Esophagus muscularis mucosa (tissue), 4 donors: ENCODE data around the gene ADD3. TPM values are rescaled to one million over a fixed set of nuclear protein-coding genes. Genes with fewer than 3 reads are reported as not detected.

Experiments
- DNase-seq: peaks from one replicate; pipeline ENCODE4 v3.0.0-alpha.2; 2017; ENCODE audit errors: extremely low spot score
- H3K27ac ChIP-seq, 4 donors: fragments of 200-600 bp; sonication (generic); replicated peaks in 1 of 4; 1 replicate in 3 of 4; 2 replicates in 1 of 4; pipeline ENCODE4 v1.5.1; 2016 to 2019; ENCODE audit warnings: mild to moderate bottlenecking in 1 of 4
- H3K27me3 ChIP-seq, 4 donors: fragments of 200-600 bp; sonication (generic); one replicate each; pipeline versions ENCODE4 v1.5.1 to v1.6.0; 2016 to 2019
- H3K36me3 ChIP-seq, 4 donors: fragments of 200-600 bp; sonication (generic); one replicate each; pipeline ENCODE4 v1.5.1; 2016 to 2019
- H3K4me1 ChIP-seq, 4 donors: fragments of 200-600 bp; sonication (generic); one replicate each; pipeline ENCODE4 v1.5.1; 2016 to 2019
- H3K4me3 ChIP-seq, 4 donors: fragments of 200-600 bp; sonication (generic); 1 replicate in 2 of 4; 2 replicates in 2 of 4; pipeline ENCODE4 v1.5.1; 2016 to 2019; ENCODE audit warnings: mild to moderate bottlenecking in 4 of 4, moderate library complexity in 1 of 4
- H3K9me3 ChIP-seq, 4 donors: fragments of 200-600 bp; sonication (generic); 1 replicate in 3 of 4; 2 replicates in 1 of 4; pipeline ENCODE4 v1.5.1; 2016 to 2019
- EP300 ChIP-seq: sonication (generic); formaldehyde crosslinking; IDR thresholded peaks from one replicate; pipeline ENCODE4 v1.6.1; 2017; ENCODE audit warnings: antibody characterized with exemption
- POLR2A ChIP-seq: fragments of 450-650 bp; IDR thresholded peaks from one replicate; pipeline ENCODE4 v1.6.1; 2017; ENCODE audit warnings: antibody characterized with exemption, moderate library complexity, mild to moderate bottlenecking, low read depth
- POLR2AphosphoS5 ChIP-seq, 2 donors: sonication (generic); formaldehyde crosslinking; IDR thresholded peaks; one replicate each; pipeline ENCODE4 v1.6.1; 2017; ENCODE audit warnings: antibody characterized with exemption in 2 of 2
- WGBS: methylation state at CpG from one replicate; pipeline ENCODE4 v1.1.5; 2018; 5-methylcytosine and 5-hydroxymethylcytosine counted together
- intact Hi-C: fragments of 100-400 bp; cut with DNase I; formaldehyde crosslinking; loops from one replicate; pipeline ENCODE4 v1.15.1; 2023
- total RNA-seq, 4 donors: library from RNA; depleted of rRNA; stranded (reverse); fragments of >200 nt; gene quantifications; one replicate each; pipeline versions ENCODE4 v1.1.0 to v1.2.1, GENCODE V29; 2016
- TF ChIP-seq, protein P1 (sequence below), 3 experiments: fragments of 200-600 bp in 2 of 3; fragments of 450-650 bp in 1 of 3; sonication (generic) in 2 of 3; IDR thresholded peaks; one replicate each; pipeline ENCODE4 v1.5.1; 2017 to 2019; ENCODE audit warnings: antibody characterized with exemption in 3 of 3, mild to moderate bottlenecking in 2 of 3, moderate library complexity in 1 of 3

Gene ADD3
- total RNA-seq, 4 donors from 2014 or later = 60.1 to 228 (median 99.2) TPM

DNA sequence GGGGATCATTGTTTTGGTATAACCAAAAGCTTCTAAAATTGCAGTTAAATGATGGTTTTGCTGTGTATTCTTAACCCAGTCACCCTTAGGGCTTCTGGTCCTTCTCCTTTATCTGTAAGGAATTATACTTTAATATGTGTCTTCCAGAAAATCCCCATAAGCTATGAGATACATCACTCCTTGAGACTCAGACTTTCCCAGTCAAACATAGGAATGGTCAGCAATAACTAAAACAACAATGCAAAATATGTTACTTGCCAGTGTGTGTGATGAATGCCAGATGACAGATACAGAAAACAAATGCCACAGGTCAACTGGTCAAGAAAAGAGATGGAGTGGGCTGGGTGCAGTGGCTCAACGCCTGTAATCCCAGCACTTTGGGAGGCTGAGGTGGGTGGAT, 10.1 kb downstream of the ADD3 start:
- intact Hi-C loops = loop anchor here (2.0 kb wide), 1 partner anchor 133 kb away; no protein-coding TSS in a partner anchor
- Histone ChIP-seq H3K27ac (no peak overlapping the region), H3K36me3 (no peaks in the 10 kb centered on the region), H3K4me3 (no peak overlapping the region), H3K4me1 (peaks cover 21 to 39% (median 23%) of the 10 kb centered on the region in 4 donors), H3K9me3 (no peaks in the 10 kb centered on the region), H3K27me3 (no peaks in the 10 kb centered on the region)
- 63% methylated on average over 1 of the region's 1 CpG for WGBS
- DNase-seq = no peak
- TF ChIP-seq, protein P1, sequence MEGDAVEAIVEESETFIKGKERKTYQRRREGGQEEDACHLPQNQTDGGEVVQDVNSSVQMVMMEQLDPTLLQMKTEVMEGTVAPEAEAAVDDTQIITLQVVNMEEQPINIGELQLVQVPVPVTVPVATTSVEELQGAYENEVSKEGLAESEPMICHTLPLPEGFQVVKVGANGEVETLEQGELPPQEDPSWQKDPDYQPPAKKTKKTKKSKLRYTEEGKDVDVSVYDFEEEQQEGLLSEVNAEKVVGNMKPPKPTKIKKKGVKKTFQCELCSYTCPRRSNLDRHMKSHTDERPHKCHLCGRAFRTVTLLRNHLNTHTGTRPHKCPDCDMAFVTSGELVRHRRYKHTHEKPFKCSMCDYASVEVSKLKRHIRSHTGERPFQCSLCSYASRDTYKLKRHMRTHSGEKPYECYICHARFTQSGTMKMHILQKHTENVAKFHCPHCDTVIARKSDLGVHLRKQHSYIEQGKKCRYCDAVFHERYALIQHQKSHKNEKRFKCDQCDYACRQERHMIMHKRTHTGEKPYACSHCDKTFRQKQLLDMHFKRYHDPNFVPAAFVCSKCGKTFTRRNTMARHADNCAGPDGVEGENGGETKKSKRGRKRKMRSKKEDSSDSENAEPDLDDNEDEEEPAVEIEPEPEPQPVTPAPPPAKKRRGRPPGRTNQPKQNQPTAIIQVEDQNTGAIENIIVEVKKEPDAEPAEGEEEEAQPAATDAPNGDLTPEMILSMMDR (IDR thresholded peaks at IDR 0.05) = no peak
- TF ChIP-seq EP300 (no peak), POLR2AphosphoS5 (IDR thresholded peaks at IDR 0.05) (no peak), POLR2A (no peak)

DNA sequence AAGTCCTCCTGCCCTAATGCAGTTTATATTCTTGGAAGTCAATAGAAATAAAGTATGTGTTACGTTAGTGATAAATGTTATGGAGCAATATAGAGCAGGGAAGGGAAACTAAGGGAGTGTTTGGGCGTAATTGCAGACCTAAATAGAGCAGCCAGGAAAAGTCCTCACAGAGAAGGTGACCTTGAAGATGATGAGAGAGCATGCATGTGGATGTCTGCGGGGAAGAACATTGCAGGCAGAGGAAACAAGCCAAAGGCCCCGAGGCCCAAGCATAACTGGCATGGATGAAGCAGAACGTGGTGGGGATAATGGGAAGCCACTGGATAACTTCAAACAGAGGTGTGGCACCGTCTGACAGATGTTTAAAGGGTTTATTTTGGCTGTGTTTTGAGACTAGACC, 12.5 kb downstream of the ADD3 start:
- intact Hi-C loops = no loop called here
- Histone ChIP-seq H3K4me1 (peaks cover 12 to 40% (median 16%) of the 10 kb centered on the region in 4 donors), H3K9me3 (no peaks in the 10 kb centered on the region), H3K4me3 (no peak overlapping the region), H3K27ac (no peak overlapping the region), H3K27me3 (no peaks in the 10 kb centered on the region), H3K36me3 (no peaks in the 10 kb centered on the region)
- WGBS = 80% methylated on average over 6 of the region's 6 CpGs
- no peak for DNase-seq
- TF ChIP-seq EP300 (no peak), POLR2AphosphoS5 (IDR thresholded peaks at IDR 0.05) (no peak)

DNA sequence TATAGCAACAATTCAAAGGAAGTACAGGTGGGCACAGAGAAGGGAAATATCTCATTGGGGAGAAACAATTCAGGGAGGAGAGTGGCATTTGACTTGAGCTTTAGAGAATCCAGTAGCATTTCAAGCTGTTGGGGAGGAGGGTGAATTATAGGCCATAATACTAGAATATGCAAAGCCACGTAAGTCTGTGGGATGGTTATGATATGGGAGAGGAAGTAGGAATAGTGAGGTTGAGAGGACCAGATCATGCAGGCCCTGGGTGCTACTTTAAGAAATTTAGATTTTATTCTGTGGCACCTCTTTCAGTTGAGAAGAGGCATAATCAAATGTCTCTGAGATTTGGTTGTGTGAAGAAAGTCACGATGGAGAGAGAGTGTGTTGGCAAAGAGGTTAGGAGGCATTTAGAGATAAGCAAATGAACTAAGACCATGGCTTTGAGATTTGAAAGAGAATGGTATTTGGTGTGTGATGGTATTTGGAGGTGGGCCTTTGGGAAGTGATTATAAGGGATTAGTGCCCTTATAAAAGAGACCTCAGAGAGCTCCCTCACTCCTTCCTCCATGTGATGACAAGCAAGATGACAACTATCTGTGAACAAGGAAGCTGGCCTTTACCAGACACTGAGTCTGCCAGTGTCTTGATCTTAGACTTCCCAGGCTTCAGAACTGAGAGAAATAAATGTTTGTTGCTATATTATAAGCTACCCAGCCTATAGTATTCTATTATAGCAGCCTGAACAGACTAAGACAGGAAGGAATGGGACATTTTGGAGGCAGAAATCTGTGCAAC, 15.1 kb downstream of the ADD3 start:
- H3K27me3 ChIP-seq = no peaks in the 10 kb centered on the region
- H3K36me3 ChIP-seq = no peaks in the 10 kb centered on the region
- WGBS = 88% methylated on average over 2 of the region's 2 CpGs
- H3K9me3 ChIP-seq = no peaks in the 10 kb centered on the region
- peaks cover 5 to 23% (median 6%) of the 10 kb centered on the region in 4 donors for H3K4me1 ChIP-seq
- intact Hi-C loops = no loop called here
- no peak for DNase-seq
- no peak overlapping the region for H3K27ac ChIP-seq
- TF ChIP-seq POLR2AphosphoS5 (IDR thresholded peaks at IDR 0.05) (no peak), POLR2A (no peak), EP300 (no peak)
- TF ChIP-seq, protein P1 (IDR thresholded peaks at IDR 0.05) = no peak
- H3K4me3 ChIP-seq = no peak overlapping the region

DNA sequence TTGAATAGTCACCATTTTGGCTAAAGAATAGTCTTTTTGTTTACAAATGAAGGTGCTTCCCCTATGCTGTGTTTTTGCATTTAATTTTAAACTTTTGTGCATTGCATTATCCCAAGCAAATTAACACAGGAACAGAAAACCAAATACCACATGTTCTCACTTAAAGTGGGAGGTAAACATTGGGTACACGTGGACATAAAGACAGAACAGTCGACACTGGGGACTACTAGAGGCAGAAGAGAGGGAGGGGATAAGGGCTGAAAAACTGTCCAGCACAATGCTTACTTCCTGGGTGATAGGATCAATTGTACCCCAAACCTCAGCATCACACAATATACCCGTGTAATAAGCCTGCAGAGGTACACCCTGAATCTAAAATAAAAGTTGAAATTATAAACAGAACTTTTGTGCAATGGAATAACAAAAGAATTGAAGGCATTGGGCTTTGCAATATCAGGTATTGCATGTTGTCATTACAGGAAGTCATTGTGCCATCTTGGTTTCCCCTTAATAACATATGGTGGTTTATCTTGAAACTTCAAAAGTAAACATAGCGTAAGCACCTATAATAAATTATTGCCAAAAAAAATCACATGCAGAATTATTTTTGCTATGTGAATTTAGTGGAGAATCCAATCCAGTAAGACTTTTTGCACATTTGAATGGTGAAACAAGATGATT, 16.1 kb downstream of the ADD3 start:
- Histone ChIP-seq H3K4me3 (no peak overlapping the region), H3K9me3 (no peaks in the 10 kb centered on the region), H3K4me1 (peaks cover 3 to 20% (median 4%) of the 10 kb centered on the region in 4 donors), H3K27me3 (no peaks in the 10 kb centered on the region), H3K36me3 (no peaks in the 10 kb centered on the region), H3K27ac (no peak overlapping the region)
- DNase-seq = no peak
- no peak for TF ChIP-seq POLR2AphosphoS5 (IDR thresholded peaks at IDR 0.05)
- TF ChIP-seq EP300 = no peak
- TF ChIP-seq POLR2A = no peak
- intact Hi-C loops = no loop called here
- 70% methylated on average over 4 of the region's 4 CpGs for WGBS

DNA sequence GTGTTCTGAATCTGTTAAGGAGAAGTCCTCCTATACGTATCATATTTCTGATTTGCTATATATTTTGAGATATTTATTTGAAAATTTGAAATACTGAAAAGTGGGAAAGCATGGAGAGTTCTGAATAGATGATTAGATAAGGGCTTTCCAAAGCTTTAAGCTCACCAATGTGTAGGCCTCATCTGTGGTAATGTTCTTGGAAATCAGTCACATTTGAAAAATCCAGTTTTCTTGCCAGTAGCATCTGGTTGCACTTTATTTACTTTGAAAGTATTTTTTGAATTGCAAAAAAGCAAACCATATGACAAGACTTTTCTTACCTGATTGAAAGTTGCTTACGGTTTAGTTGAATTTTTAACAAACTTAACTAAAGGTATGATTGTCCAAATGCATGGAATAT, 21.7 kb downstream of the ADD3 start:
- intact Hi-C loops = no loop called here
- DNase-seq = no peak
- TF ChIP-seq POLR2A = no peak
- TF ChIP-seq, protein P1 (IDR thresholded peaks at IDR 0.05) = no peak
- no peak for TF ChIP-seq EP300
- TF ChIP-seq POLR2AphosphoS5 (IDR thresholded peaks at IDR 0.05) = no peak
- H3K4me1 ChIP-seq = peaks cover 24 to 26% (median 25%) of the 10 kb centered on the region in 4 donors
- no peaks in the 10 kb centered on the region for H3K9me3 ChIP-seq
- H3K27me3 ChIP-seq = no peaks in the 10 kb centered on the region
- WGBS = 82% methylated on average over 2 of the region's 2 CpGs
- H3K27ac ChIP-seq = no peak overlapping the region
- no peaks in the 10 kb centered on the region for H3K36me3 ChIP-seq
- no peak overlapping the region for H3K4me3 ChIP-seq
